Cardiac muscle cell (in vitro differentiated cells and primary cell): Measurements from ENCODE around the gene GPR39. TPM values are rescaled to one million over a fixed set of nuclear protein-coding genes. Genes with fewer than 3 reads are reported as not detected.

ENCODE experiments used
- DNase-seq, 2 donors: peaks; one replicate each; pipeline versions ENCODE4 v3.0.0 to v3.0.0-alpha.2; 2010 to 2017; ENCODE audit warnings: low read depth in 1 of 2, low spot score in 1 of 2
- H3K27ac ChIP-seq: fragments of 200-600 bp; sonication (generic); 2 replicates; pipeline ENCODE4 v1.5.1; 2016
- H3K27me3 ChIP-seq: fragments of 200-600 bp; sonication (generic); 2 replicates; pipeline ENCODE4 v1.6.0; 2016; ENCODE audit warnings: control low read depth
- H3K36me3 ChIP-seq: fragments of 200-600 bp; sonication (generic); 2 replicates; pipeline ENCODE4 v1.5.1; 2016; ENCODE audit warnings: control low read depth
- H3K4me1 ChIP-seq: fragments of 200-600 bp; sonication (generic); 2 replicates; pipeline ENCODE4 v1.8.1; 2017; ENCODE audit warnings: low read depth, mild to moderate bottlenecking, mixed run types
- H3K4me3 ChIP-seq: fragments of 200-600 bp; sonication (generic); 2 replicates; pipeline ENCODE4 v1.5.1; 2016; ENCODE audit warnings: mild to moderate bottlenecking
- H3K9me3 ChIP-seq: fragments of 200-600 bp; sonication (generic); 2 replicates; pipeline ENCODE4 v1.5.1; 2017; ENCODE audit warnings: low read depth, mild to moderate bottlenecking, control low read depth
- CTCF ChIP-seq: IDR thresholded peaks from 2 replicates; pipeline ENCODE4 v1.5.1; 2012; ENCODE audit warnings: low read depth, mild to moderate bottlenecking, low read length
- polyA plus RNA-seq: library from polyadenylated mRNA; unstranded; fragments of >200 nt; fragmentation: Nextera tagmentation; extraction: Ambion mirVana; gene quantifications from 2 replicates; pipeline ENCODE4 v1.2.1, GENCODE V29; 2016
- total RNA-seq: library from RNA; depleted of rRNA; stranded (reverse); fragments of >200 nt; gene quantifications from 2 replicates; pipeline ENCODE4 v1.2.3, GENCODE V29; 2016

GPR39 gene
- total and polyA plus RNA-seq, 2 experiments from 2014 or later = 4.0 to 10.9 TPM

GRCh38 chr2:132468821-132469675, 52.4 kb downstream of the GPR39 start:
- H3K4me3 ChIP-seq = no peak overlapping the region
- TF ChIP-seq CTCF = no peak
- no peak overlapping the region for H3K27ac ChIP-seq
- H3K36me3 ChIP-seq = no peaks in the 10 kb centered on the region
- no peak for DNase-seq
- no peaks in the 10 kb centered on the region for H3K4me1 ChIP-seq
- no peaks in the 10 kb centered on the region for H3K9me3 ChIP-seq
- H3K27me3 ChIP-seq = no peaks in the 10 kb centered on the region

GRCh38 chr2:132470746-132471145, 54.1 kb downstream of the GPR39 start:
- H3K36me3 ChIP-seq = no peaks in the 10 kb centered on the region
- no peaks in the 10 kb centered on the region for H3K4me1 ChIP-seq
- H3K4me3 ChIP-seq = no peak overlapping the region
- H3K9me3 ChIP-seq = no peaks in the 10 kb centered on the region
- TF ChIP-seq CTCF = no peak
- no peaks in the 10 kb centered on the region for H3K27me3 ChIP-seq
- no peak overlapping the region for H3K27ac ChIP-seq
- no peak for DNase-seq

- Histone ChIP-seq H3K27ac (no peak overlapping the region), H3K27me3 (no peaks in the 10 kb centered on the region), H3K36me3 (no peaks in the 10 kb centered on the region), H3K4me3 (no peak overlapping the region), H3K4me1 (no peaks in the 10 kb centered on the region), H3K9me3 (no peaks in the 10 kb centered on the region)
- no peak for DNase-seq
- TF ChIP-seq CTCF = no peak
These were observed 56.7 kb downstream of the GPR39 start for GRCh38 chr2:132473174-132473883.

- H3K4me1 ChIP-seq = no peaks in the 10 kb centered on the region
- H3K27ac ChIP-seq = no peak overlapping the region
- H3K4me3 ChIP-seq = no peak overlapping the region
- DNase-seq = no peak
- H3K9me3 ChIP-seq = no peaks in the 10 kb centered on the region
- H3K36me3 ChIP-seq = no peaks in the 10 kb centered on the region
- no peak for TF ChIP-seq CTCF
- H3K27me3 ChIP-seq = no peaks in the 10 kb centered on the region
These were observed 59.0 kb downstream of the GPR39 start for GRCh38 chr2:132475615-132476014.

GRCh38 chr2:132477436-132477835, 60.8 kb downstream of the GPR39 start:
- Histone ChIP-seq H3K36me3 (no peaks in the 10 kb centered on the region), H3K4me1 (peaks cover 7% of the 10 kb centered on the region), H3K9me3 (no peaks in the 10 kb centered on the region), H3K27me3 (no peaks in the 10 kb centered on the region), H3K4me3 (no peak overlapping the region), H3K27ac (no peak overlapping the region)
- no peak for TF ChIP-seq CTCF
- DNase-seq = no peak
